GM12864 (cell line): ENCODE data around the gene COPS9.

Experiments used
- DNase-seq: peaks from one replicate; pipeline ENCODE4 v3.0.0-alpha.2; 2011; ENCODE audit warnings: low read depth
- H3K4me3 ChIP-seq: 2 replicates; pipeline ENCODE4 v1.5.1; 2011; ENCODE audit warnings: mild to moderate bottlenecking, low read depth, low read length, control low read depth
- CTCF ChIP-seq: IDR thresholded peaks from 2 replicates; pipeline ENCODE4 v1.5.1; 2011; ENCODE audit warnings: low read depth, mild to moderate bottlenecking, moderate library complexity, low read length, control low read depth, inconsistent platforms; ENCODE audit errors: missing control alignments

Gene COPS9

GRCh38 chr2:240162032-240162431, 25.9 kb upstream of the COPS9 start:
- no peak for TF ChIP-seq CTCF
- no peak overlapping the region for H3K4me3 ChIP-seq
- DNase-seq, result no peak

- no peak for TF ChIP-seq CTCF
Measured at GRCh38 chr2:240161087-240161750, 25.1 kb upstream of the COPS9 start.

GRCh38 chr2:240160291-240161086, 24.4 kb upstream of the COPS9 start:
- no peak for TF ChIP-seq CTCF
- no peak overlapping the region for H3K4me3 ChIP-seq
- DNase-seq, result no peak

More at GRCh38 chr2:240161087-240161750, 25.1 kb upstream of the COPS9 start:
- DNase-seq, result no peak
- H3K4me3 ChIP-seq, result no peak overlapping the region

GRCh38 chr2:240159251-240159839, 23.2 kb upstream of the COPS9 start:
- no peak for TF ChIP-seq CTCF
- no peak overlapping the region for H3K4me3 ChIP-seq
- DNase-seq, result no peak

GRCh38 chr2:240157147-240157470, 21.0 kb upstream of the COPS9 start:
- no peak for DNase-seq
- no peak for TF ChIP-seq CTCF
- H3K4me3 ChIP-seq, result no peak overlapping the region

GRCh38 chr2:240156435-240157146, 20.5 kb upstream of the COPS9 start:
- no peak for TF ChIP-seq CTCF

More at GRCh38 chr2:240156435-240157146, 20.5 kb upstream of the COPS9 start:
- H3K4me3 ChIP-seq, result no peak overlapping the region
- DNase-seq, result no peak
